GM23338 (cell line): ENCODE results near the gene CKM. TPM values are rescaled to one million over a fixed set of nuclear protein-coding genes. Genes with fewer than 3 reads are reported as not detected.

ENCODE experiments used
- CREB1 ChIP-seq: fragments of 250-450 bp; sonication (Bioruptor Pico); IDR thresholded peaks from 2 replicates; pipeline ENCODE4 v1.5.0; 2020; ENCODE audit warnings: low read depth, mild to moderate bottlenecking, moderate library complexity
- CTCF ChIP-seq, 2 experiments: fragments of 200-600 bp in 1 of 2; sonication (generic) in 1 of 2; conservative IDR thresholded peaks; 2 replicates each; pipeline versions ENCODE4 v1.5.1 to v1.6.1; 2016 to 2017; ENCODE audit warnings: antibody characterized with exemption in 2 of 2, low read depth in 2 of 2, mild to moderate bottlenecking in 2 of 2, moderate library complexity in 1 of 2
- EZH2 ChIP-seq: fragments of 200-600 bp; sonication (generic); IDR thresholded peaks from one replicate; pipeline ENCODE4 v1.8.0; 2017; ENCODE audit warnings: antibody characterized with exemption, mild to moderate bottlenecking, low read depth; ENCODE audit not compliant: unreplicated experiment
- EZH2phosphoT487 ChIP-seq: fragments of 200-600 bp; sonication (generic); IDR thresholded peaks from one replicate; pipeline ENCODE4 v1.8.1; 2018; ENCODE audit warnings: antibody characterized with exemption; ENCODE audit not compliant: unreplicated experiment
- JUNB ChIP-seq: IDR thresholded peaks from one replicate; pipeline ENCODE4 v1.6.1; 2016; ENCODE audit warnings: antibody characterized with exemption; ENCODE audit not compliant: unreplicated experiment
- NANOG ChIP-seq: IDR thresholded peaks from 2 replicates; pipeline ENCODE4 v1.6.1; 2016; ENCODE audit warnings: antibody characterized with exemption, borderline replicate concordance
- POLR2AphosphoS5 ChIP-seq: IDR thresholded peaks from 2 replicates; pipeline ENCODE4 v1.6.1; 2016; ENCODE audit warnings: antibody characterized with exemption, low read depth
- STAT1 ChIP-seq: IDR thresholded peaks from one replicate; pipeline ENCODE4 v1.6.1; 2016; ENCODE audit warnings: antibody characterized with exemption; ENCODE audit not compliant: unreplicated experiment
- ZNF114 ChIP-seq: fragments of 250-450 bp; sonication (Bioruptor Pico); IDR thresholded peaks from 2 replicates; pipeline ENCODE4 v1.5.0; 2020; ENCODE audit warnings: mild to moderate bottlenecking, moderate library complexity
- ZNF331 ChIP-seq: fragments of 250-450 bp; sonication (Bioruptor Pico); IDR thresholded peaks from 2 replicates; pipeline ENCODE4 v1.5.0; 2020; ENCODE audit warnings: low read depth, mild to moderate bottlenecking, moderate library complexity
- ZNF462 ChIP-seq: fragments of 250-450 bp; sonication (Bioruptor Pico); IDR thresholded peaks from 2 replicates; pipeline ENCODE4 v1.5.0; 2020; ENCODE audit warnings: mild to moderate bottlenecking, moderate library complexity
- polyA plus RNA-seq: library from polyadenylated mRNA; unstranded; fragments of >200 nt; fragmentation: Nextera tagmentation; extraction: Ambion mirVana; gene quantifications from 2 replicates; pipeline ENCODE4 v1.2.1, GENCODE V29; 2016
- total RNA-seq: library from RNA; depleted of rRNA; stranded (reverse); fragments of >200 nt; shearing (Covaris generic); gene quantifications from 2 replicates; pipeline ENCODE4 v1.2.3, GENCODE V29; 2014

The CKM gene
- total and polyA plus RNA-seq, 2 experiments from 2014 or later: not detected

GRCh38 chr19:45264781-45265317 is 57.8 kb downstream of the CKM start (continued):
- no peak for TF ChIP-seq ZNF462 (CRISPR knock-in tag)
- TF ChIP-seq CREB1 (CRISPR knock-in tag): no peak
- no peak for TF ChIP-seq EZH2phosphoT487
- TF ChIP-seq NANOG: no peak
- no peak for TF ChIP-seq POLR2AphosphoS5
- no peak for TF ChIP-seq CTCF (conservative IDR thresholded peaks at IDR 0.05; ENCODE audit: low read depth in 2 of 2)
- TF ChIP-seq STAT1: no peak
- no peak for TF ChIP-seq JUNB
- TF ChIP-seq ZNF331 (CRISPR knock-in tag): no peak
- no peak for TF ChIP-seq EZH2
- no peak for TF ChIP-seq ZNF114 (CRISPR knock-in tag)
